ENCODE measurements around the gene EXD3.

The EXD3 gene

GRCh38 chr9:137312852-137313325 is 110.1 kb downstream of the EXD3 start:
- CTCF ChIA-PET = interaction anchor here (0.6 to 1.9 kb wide), 7 partner anchors 11 to 331 kb away, joined by 3 to 11 read pairs (median 4); partner anchors contain the start of gene NRARP
- TF ChIP-seq CTCF (conservative IDR thresholded peaks at IDR 0.05; ENCODE audit: low read depth) = no peak
- H3K27ac ChIP-seq = peak overlapping the region; percentile 64
- DNase-seq (ENCODE audit: low spot score) = no peak
- POLR2A ChIA-PET (ENCODE audit: low non-redundant PET) = interaction anchor here (1.1 kb wide), 1 partner anchor 11 kb away, joined by 3 read pairs; the partner anchor contains the start of gene NRARP

GRCh38 chr9:137311986-137312851 is 110.7 kb downstream of the EXD3 start:
- H3K27ac ChIP-seq = peak overlapping the region; percentile 64
- ChIA-PET CTCF (interaction anchor here (0.5 to 1.9 kb wide), 7 partner anchors 10 to 332 kb away, joined by 3 to 11 read pairs (median 3); partner anchors contain the start of gene NRARP), POLR2A (ENCODE audit: low non-redundant PET) (interaction anchor here (1.1 kb wide), 1 partner anchor 10 kb away, joined by 3 read pairs; the partner anchor contains the start of gene NRARP)
- no peak for DNase-seq (ENCODE audit: low spot score)
- TF ChIP-seq CTCF (conservative IDR thresholded peaks at IDR 0.05; ENCODE audit: low read depth) = no peak

- POLR2A ChIA-PET (ENCODE audit: low non-redundant PET) = interaction anchor here (0.6 kb wide), 2 partner anchors 111 to 305 kb away, joined by 3 to 4 read pairs; no protein-coding TSS in a partner anchor
Observed at GRCh38 chr9:137311171-137311985, 111.6 kb downstream of the EXD3 start.

GRCh38 chr9:137310189-137311052 is 112.5 kb downstream of the EXD3 start:
- ChIA-PET POLR2A (ENCODE audit: low non-redundant PET) (no interaction called here), CTCF (interaction anchor here (0.5 to 1.5 kb wide), 3 partner anchors 8 to 279 kb away, joined by 3 to 7 read pairs (median 3); partner anchors contain the start of gene NRARP)
- no peak for TF ChIP-seq CTCF (conservative IDR thresholded peaks at IDR 0.05; ENCODE audit: low read depth)
- no peak for DNase-seq (ENCODE audit: low spot score)
- H3K27ac ChIP-seq = peak overlapping the region; percentile 64

More at GRCh38 chr9:137311171-137311985, 111.6 kb downstream of the EXD3 start:
- peak overlapping the region; percentile 64 for H3K27ac ChIP-seq
- CTCF ChIA-PET = interaction anchor here (0.5 to 1.5 kb wide), 3 partner anchors 9 to 1120 kb away, joined by 3 to 7 read pairs (median 3); partner anchors contain the start of gene NRARP
- DNase-seq (ENCODE audit: low spot score) = peak; percentile 99
- TF ChIP-seq CTCF (conservative IDR thresholded peaks at IDR 0.05; ENCODE audit: low read depth) = no peak

- ChIA-PET CTCF (interaction anchor here (0.5 to 0.7 kb wide), 2 partner anchors 118 to 280 kb away, joined by 3 read pairs; no protein-coding TSS in a partner anchor), POLR2A (ENCODE audit: low non-redundant PET) (no interaction called here)
- no peak for DNase-seq (ENCODE audit: low spot score)
- TF ChIP-seq CTCF (conservative IDR thresholded peaks at IDR 0.05; ENCODE audit: low read depth) = no peak
- peak overlapping the region; percentile 64 for H3K27ac ChIP-seq
Observed at GRCh38 chr9:137309368-137310188, 113.4 kb downstream of the EXD3 start.

Measured in RWPE1 (cell line).